NCI-H82 (cell line): ENCODE data around the gene SUSD4.
"Not testable (repeated sequence)": the region's sequence is repeated elsewhere in the genome, so short reads cannot be mapped to it uniquely, and the experiment has no call there.

Experiments used
- DNase-seq: peaks from one replicate; lab custom pipeline; 2025; lab: John Stamatoyannopoulos, UW

SUSD4 gene

GRCh38 chr1:223253916-223254315, 110.1 kb downstream of the SUSD4 start:
- no peak for DNase-seq

- not testable (repeated sequence) for DNase-seq
Measured at GRCh38 chr1:223251387-223251786, 112.6 kb downstream of the SUSD4 start.

DNA sequence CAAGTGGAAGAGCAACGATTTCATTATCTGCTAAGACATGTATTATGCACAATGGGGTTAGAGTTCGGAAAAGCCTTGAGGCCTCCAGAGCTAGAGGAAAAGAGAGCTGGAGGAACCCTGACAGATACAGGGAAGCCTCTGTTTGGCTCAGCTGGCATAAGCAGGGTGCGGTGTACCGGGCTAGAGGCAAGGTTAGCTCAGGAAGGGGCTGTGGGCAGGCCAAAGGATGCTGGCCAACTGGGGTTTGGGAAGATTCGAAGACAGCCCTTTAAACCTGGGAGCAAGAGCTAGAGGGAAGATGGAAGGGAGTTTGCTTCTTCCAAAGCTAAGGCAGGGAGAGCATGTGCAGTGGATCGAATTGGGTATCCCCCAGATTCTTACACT, 113.4 kb downstream of the SUSD4 start:
- no peak for DNase-seq

- DNase-seq: no peak
Measured at GRCh38 chr1:223249854-223250631, 113.9 kb downstream of the SUSD4 start.

GRCh38 chr1:223248770-223249140, 115.2 kb downstream of the SUSD4 start:
- no peak for DNase-seq

DNA sequence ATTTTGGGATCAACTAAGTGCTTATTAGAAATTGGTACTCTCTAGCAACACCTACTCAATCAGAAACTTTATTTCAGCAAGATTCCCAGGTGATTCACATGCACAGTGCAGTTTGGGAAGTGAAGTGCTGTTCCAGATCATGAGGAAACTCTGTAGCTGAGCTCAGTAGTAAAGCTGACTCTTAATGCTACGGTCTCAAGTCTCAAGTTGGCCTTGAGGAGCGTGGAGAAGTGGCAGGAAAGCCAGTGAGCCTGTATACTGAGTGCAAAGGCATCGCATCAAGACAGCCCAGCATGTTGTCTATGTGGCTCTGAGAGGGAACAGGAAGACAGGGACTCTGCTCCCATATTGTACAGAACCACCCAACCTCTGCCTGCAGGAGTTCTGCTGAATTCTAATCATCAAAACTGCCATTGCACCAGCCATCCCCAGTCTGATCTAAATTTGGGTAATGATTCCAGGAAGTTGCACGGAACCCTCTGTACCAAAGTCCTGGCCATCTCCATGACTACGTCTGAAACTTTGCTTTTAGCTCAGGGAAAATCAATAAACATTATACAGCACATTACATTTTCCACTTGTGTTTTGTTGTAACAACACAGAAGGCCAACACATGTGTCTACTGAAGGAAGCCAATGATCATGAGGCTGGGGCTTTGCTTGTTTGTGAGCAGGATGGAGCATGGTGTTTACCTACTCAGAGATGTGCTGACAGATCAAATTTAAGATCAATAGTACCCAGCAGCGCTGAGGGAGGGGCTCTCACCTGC, 115.8 kb downstream of the SUSD4 start:
- no peak for DNase-seq

DNA sequence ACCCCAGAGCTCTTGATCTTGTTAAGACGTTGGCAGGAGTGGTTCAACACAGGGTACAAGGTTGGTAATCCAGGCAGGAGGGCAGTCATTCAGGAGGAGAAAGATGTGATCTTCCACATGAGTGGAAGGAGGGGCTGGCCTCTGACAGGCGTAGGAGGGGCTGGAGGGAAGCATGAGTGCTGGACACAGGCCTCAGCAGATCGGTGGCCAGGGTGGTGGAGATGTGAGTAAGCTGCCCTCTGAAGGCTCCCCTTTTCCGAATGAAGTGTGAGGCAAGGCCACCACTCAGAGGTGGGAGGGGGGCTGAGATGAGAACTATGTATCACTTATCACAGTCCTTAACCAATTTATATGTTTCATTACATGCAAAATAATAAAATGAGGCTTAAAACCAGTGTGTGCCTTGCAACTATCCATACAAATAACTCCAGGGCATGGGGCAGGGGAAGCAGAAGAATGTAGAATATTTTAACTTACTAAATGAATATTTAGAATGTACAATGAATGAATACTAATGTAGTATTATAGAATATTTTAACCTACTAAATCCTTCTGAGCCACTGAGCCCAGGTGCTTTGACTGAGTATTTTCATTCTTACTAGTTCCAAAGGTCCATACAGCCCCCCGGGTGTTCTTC, 117.4 kb downstream of the SUSD4 start:
- peak; percentile 10 for DNase-seq

DNA sequence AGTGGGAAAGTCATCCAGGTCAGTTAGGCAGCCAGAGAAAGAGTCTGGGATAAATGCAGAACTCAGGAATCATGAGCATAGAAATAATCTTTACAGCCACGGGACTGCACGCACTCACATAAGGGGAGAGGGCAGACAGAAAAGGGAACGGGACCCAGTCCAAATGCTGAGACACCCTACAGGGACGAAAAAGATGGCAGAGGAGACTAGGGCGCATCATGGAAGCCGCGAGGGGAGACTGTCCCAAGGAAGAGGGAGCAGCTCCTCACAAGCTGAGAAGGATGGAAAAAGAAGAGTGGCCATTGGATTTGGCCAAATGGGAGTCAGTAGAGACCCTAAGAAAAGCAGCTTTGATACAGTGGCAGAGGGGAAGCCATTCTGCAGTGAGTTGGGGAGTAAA, 118.0 kb downstream of the SUSD4 start:
- DNase-seq: no peak

GRCh38 chr1:223245411-223245810, 118.6 kb downstream of the SUSD4 start:
- no peak for DNase-seq

GRCh38 chr1:223244366-223245103, 119.4 kb downstream of the SUSD4 start:
- no peak for DNase-seq

GRCh38 chr1:223243441-223244050, 120.4 kb downstream of the SUSD4 start:
- peak; percentile 36 for DNase-seq

GRCh38 chr1:223242971-223243370, 121.0 kb downstream of the SUSD4 start:
- no peak for DNase-seq

DNA sequence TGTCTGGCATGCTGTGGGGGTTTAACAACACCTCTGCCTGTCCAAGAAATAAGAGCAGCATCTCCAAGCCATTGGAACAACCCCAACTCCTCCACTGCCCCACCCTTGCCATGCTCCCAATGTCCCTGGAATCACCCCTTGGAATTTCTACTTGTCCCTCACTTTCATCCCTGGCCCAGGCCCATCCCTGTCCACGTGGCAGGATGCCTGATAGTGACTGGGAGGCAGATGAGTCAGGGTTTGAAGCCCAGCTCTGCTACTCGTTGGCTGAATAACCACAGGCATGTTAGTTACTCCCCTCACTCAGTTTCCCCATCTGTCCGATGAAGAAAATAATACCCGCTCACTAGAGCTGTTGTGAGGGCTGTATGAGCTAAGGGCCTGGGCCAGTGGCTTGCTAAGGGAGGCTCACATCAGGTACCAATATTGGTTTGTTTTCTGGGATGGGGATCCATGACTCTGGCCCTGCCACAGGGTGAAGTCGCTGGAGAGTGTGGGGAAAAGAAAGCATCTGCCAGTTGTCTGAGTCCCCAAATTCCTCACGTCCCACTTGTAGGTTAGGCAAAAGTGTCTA, 121.5 kb downstream of the SUSD4 start:
- DNase-seq: no peak

GRCh38 chr1:223240122-223240521, 123.9 kb downstream of the SUSD4 start:
- no peak for DNase-seq

DNA sequence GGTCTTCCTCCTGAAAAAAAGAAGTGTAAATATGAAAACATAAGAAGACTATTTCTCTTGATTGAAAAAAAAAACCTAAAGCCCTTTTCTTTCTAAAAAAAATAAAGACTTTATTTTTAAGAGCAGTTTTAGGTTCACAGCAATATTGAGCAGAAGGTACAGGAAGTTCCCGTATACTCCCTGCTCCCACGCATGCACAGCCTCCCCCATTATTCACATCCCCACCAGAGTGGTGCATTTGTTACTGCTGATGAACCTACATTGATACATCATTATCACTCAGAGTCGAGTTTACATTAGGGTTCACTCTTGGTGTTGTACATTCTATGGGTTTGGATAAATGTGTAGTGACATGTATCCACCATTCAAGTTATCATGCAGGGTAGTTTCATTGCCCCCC, 128.9 kb downstream of the SUSD4 start:
- no peak for DNase-seq

DNA sequence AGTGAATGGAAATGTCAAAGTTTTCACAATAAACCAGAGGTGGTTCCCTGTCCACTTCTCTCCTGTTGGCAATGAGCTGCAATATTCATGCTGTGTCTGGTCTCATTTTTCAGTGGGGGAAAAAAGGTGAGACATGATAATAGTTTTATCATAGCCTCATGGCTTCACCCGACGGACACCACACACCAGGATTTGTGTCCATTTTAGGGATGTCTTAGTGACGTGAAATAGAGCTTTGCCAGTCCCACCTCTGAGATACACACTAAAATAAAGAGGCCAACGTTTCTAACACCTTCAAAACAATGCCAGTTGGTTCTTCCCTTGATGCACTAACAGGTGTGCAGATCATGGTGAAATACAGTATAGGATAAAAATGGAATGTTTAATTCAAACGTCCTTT, 129.4 kb downstream of the SUSD4 start:
- DNase-seq: no peak

GRCh38 chr1:223234170-223234514, 129.8 kb downstream of the SUSD4 start:
- DNase-seq: no peak

DNA sequence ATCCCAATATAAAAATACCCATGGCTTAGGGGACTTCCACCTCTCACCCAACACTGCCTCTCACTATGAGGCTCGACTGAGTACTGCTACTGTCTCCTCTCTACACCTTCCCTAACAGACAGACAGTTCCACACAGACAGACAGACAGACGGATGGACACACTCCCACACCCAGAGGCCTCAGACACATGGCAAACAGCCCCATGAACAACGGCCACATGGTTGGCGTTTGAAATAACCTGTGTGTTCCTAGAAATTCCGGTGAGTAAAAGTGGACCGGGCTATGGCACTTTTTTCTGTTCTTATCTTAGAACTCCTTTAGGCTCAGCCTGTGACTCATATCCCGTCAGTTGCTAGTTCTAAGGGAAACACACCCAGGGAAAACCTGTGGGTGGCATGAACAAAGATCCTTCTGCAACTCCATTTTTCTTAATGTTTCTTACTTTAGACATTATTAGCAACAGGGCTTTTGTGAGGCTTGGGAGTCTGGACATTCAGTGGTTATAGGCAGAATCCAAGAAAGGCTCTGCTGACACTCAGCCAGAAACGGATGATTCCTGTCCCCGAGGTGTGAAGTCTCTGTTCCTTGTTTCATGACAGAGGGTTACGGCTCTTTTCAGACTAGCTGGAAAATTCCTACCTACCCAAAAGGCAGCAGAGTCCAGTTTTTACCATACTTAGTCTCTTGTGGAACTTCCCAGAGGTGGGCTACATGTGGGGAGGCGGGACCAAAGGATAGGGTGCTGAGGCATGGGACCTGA, 130.4 kb downstream of the SUSD4 start:
- DNase-seq: no peak

- no peak for DNase-seq
Measured at GRCh38 chr1:223233019-223233409, 131.0 kb downstream of the SUSD4 start.

GRCh38 chr1:223231581-223231980, 132.4 kb downstream of the SUSD4 start:
- DNase-seq: no peak

DNA sequence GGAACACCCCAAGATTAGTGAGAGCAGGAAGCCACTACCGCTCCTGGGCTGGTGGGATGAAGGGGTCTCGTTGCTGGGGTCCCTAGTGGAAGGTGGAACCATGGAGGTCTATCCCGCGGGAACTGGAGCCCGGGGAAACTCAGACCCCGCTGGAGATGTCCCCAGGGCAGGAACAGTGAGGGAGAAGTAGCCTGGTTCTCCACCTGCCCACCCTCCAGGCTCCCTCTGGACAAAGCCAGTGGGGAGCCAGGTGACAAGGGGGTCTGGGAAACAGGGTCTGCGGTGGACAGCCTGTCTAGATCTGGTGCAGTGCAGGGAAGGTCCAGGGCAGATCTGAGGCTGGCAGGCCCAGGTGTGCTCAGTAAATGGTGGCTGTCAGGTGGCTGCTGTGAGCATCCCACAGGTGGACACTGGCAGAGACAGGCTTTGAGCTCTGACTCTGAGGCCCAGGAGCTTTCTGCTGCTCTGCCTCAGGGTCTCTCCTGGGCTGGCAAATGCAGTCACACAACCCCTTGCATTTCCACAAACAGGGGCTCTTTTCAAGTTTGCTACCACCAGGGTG, 132.9 kb downstream of the SUSD4 start:
- DNase-seq: no peak
